Measurements from ENCODE around the gene TRIM6. TPM values are rescaled to one million over a fixed set of nuclear protein-coding genes. Genes with fewer than 3 reads are reported as not detected.
"Not testable (repeated sequence)": the region's sequence is repeated elsewhere in the genome, so short reads cannot be mapped to it uniquely, and the experiment has no call there.

The TRIM6 gene
- total RNA-seq, 1 donor from 2014 or later, result 11.8 TPM

- Mint-ChIP-seq H3K36me3 (ENCODE audit: low read depth) (peaks cover 6% of the 10 kb centered on the region), H3K27ac (ENCODE audit: unreplicated experiment) (no peak overlapping the region), H3K4me1 (no peaks in the 10 kb centered on the region), H3K4me3 (no peak overlapping the region), H3K9me3 (peaks cover 5% of the 10 kb centered on the region), H3K27me3 (ENCODE audit: low read depth) (no peaks in the 10 kb centered on the region)
- TF ChIP-seq, protein P1, sequence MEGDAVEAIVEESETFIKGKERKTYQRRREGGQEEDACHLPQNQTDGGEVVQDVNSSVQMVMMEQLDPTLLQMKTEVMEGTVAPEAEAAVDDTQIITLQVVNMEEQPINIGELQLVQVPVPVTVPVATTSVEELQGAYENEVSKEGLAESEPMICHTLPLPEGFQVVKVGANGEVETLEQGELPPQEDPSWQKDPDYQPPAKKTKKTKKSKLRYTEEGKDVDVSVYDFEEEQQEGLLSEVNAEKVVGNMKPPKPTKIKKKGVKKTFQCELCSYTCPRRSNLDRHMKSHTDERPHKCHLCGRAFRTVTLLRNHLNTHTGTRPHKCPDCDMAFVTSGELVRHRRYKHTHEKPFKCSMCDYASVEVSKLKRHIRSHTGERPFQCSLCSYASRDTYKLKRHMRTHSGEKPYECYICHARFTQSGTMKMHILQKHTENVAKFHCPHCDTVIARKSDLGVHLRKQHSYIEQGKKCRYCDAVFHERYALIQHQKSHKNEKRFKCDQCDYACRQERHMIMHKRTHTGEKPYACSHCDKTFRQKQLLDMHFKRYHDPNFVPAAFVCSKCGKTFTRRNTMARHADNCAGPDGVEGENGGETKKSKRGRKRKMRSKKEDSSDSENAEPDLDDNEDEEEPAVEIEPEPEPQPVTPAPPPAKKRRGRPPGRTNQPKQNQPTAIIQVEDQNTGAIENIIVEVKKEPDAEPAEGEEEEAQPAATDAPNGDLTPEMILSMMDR (conservative IDR thresholded peaks at IDR 0.05), result no peak
- DNase-seq (ENCODE audit: low read depth, low spot score), result no peak
Measured at GRCh38 chr11:5646139-5646538, 49.7 kb downstream of the TRIM6 start.

DNA sequence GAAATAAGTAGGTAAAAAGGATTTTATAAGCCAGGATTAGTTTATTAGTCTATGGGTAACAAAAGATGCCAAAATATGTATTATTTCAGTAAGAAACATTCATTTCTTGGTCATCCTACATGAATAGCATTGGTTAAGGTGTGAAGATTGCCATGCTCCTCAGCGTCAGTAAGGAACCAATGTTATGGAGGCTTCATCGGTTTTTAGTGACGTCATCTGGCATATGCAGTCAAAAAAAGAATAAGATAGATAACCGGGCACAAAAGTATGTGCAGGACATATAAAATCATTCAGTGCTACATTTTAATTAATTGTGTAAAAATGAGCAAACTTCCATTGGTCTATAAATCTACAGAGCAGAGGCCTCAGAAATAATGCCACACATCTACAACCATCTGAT lies 59.0 kb downstream of the TRIM6 start:
- no peaks in the 10 kb centered on the region for H3K27me3 Mint-ChIP-seq (ENCODE audit: low read depth)
- TF ChIP-seq, protein P1 (conservative IDR thresholded peaks at IDR 0.05), result no peak
- no peak overlapping the region for H3K4me3 Mint-ChIP-seq
- H3K4me1 Mint-ChIP-seq, result no peaks in the 10 kb centered on the region
- H3K9me3 Mint-ChIP-seq, result peaks cover 17% of the 10 kb centered on the region
- H3K27ac Mint-ChIP-seq (ENCODE audit: unreplicated experiment), result no peak overlapping the region
- peaks cover 22% of the 10 kb centered on the region for H3K36me3 Mint-ChIP-seq (ENCODE audit: low read depth)
- no peak for DNase-seq (ENCODE audit: low read depth, low spot score)

DNA sequence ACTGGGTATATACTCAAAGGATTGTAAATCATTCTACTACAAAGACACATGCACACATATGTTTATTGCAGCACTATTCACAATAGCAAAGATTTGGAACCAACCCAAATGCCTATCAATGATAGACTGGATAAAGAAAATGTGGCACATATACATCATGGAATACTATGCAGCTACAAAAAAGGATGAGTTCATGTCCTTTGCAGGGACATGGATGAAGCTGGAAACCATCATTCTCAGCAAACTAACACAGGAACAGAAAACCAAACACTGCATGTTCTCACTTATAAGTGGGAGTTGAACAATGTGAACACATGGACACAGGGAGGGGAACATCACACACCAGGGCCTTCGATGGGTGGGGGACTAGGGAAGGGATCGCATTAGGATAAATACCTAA lies 60.5 kb downstream of the TRIM6 start:
- not testable (repeated sequence) for H3K27ac Mint-ChIP-seq (ENCODE audit: unreplicated experiment); H3K4me1 Mint-ChIP-seq; H3K4me3 Mint-ChIP-seq; DNase-seq (ENCODE audit: low read depth, low spot score); H3K27me3 Mint-ChIP-seq (ENCODE audit: low read depth)
- Mint-ChIP-seq H3K36me3 (ENCODE audit: low read depth) (peaks cover 22% of the 10 kb centered on the region), H3K9me3 (peaks cover 11% of the 10 kb centered on the region)

GRCh38 chr11:5658318-5658717 lies 61.9 kb downstream of the TRIM6 start:
- no peaks in the 10 kb centered on the region for H3K27me3 Mint-ChIP-seq (ENCODE audit: low read depth)
- peaks cover 9% of the 10 kb centered on the region for H3K9me3 Mint-ChIP-seq
- DNase-seq (ENCODE audit: low read depth, low spot score), result no peak
- no peak overlapping the region for H3K27ac Mint-ChIP-seq (ENCODE audit: unreplicated experiment)
- no peak overlapping the region for H3K4me3 Mint-ChIP-seq
- peaks cover 18% of the 10 kb centered on the region for H3K36me3 Mint-ChIP-seq (ENCODE audit: low read depth)
- H3K4me1 Mint-ChIP-seq, result no peaks in the 10 kb centered on the region
- TF ChIP-seq, protein P1 (conservative IDR thresholded peaks at IDR 0.05), result no peak

Other genes with a start within 250 kb of the TRIM6 start
- not detected in 2 replicates for gene OR51B6, start 245.1 kb upstream of the TRIM6 start, total RNA-seq
- gene OR51M1, start 212.8 kb upstream of the TRIM6 start, total RNA-seq, result not detected in 2 replicates
- gene OR51Q1, start 174.5 kb upstream of the TRIM6 start, total RNA-seq, result not detected in 2 replicates
- not detected in 2 replicates for gene OR51I1, start 155.1 kb upstream of the TRIM6 start, total RNA-seq
- not detected in 2 replicates for gene OR51I2, start 147.3 kb upstream of the TRIM6 start, total RNA-seq
- gene OR52D1, start 108.0 kb upstream of the TRIM6 start, total RNA-seq, result not detected in 2 replicates
- gene UBQLN3, start 86.7 kb upstream of the TRIM6 start, total RNA-seq, result not detected in 2 replicates
- gene UBQLNL, start 79.9 kb upstream of the TRIM6 start, total RNA-seq, result 0.09 and 0.20 TPM in 2 replicates
- gene OR52H1, start 48.1 kb upstream of the TRIM6 start, total RNA-seq, result not detected in 2 replicates
- gene OR52B6, start 15.8 kb upstream of the TRIM6 start, total RNA-seq, result not detected in 2 replicates
- gene TRIM34, start 28.4 kb downstream of the TRIM6 start, total RNA-seq, result 1.1 TPM in 1 of 2 replicates, not detected in the other
- 32.7 and 34.0 TPM in 2 replicates for gene TRIM5, start 88.4 kb downstream of the TRIM6 start, total RNA-seq
- 2.2 and 3.1 TPM in 2 replicates for gene TRIM22, start 93.2 kb downstream of the TRIM6 start, total RNA-seq
- gene OR56B1, start 139.8 kb downstream of the TRIM6 start, total RNA-seq, result not detected in 2 replicates
- not detected in 2 replicates for gene OR52N4, start 157.6 kb downstream of the TRIM6 start, total RNA-seq
- gene OR52N5, start 186.7 kb downstream of the TRIM6 start, total RNA-seq, result not detected in 2 replicates
- not detected in 2 replicates for gene OR52N1, start 194.6 kb downstream of the TRIM6 start, total RNA-seq
- not detected in 2 replicates for gene OR52N2, start 212.3 kb downstream of the TRIM6 start, total RNA-seq
- not detected in 2 replicates for gene OR52E6, start 245.3 kb downstream of the TRIM6 start, total RNA-seq